K562 (cell line): Measurements from ENCODE around the gene WNT2. TPM values are rescaled to one million over a fixed set of nuclear protein-coding genes. Genes with fewer than 3 reads are reported as not detected.

Source experiments
- ATAC-seq: fragments of 200-7000 bp; cut with Tn5 transposase; 3 replicates; pipeline ENCODE4 v1.9.1; 2020; ENCODE audit warnings: moderate library complexity
- BruUV-seq: library from RNA; stranded (reverse); fragments of 400-500 nt; replicated peaks from 2 replicates; lab custom pipeline; 2021; lab: Mats Ljungman, UMichigan
- CTCF ChIA-PET: fragments of 300-600 bp; formaldehyde crosslinking; extraction: SDS; loops from one replicate; lab custom pipeline; 2021; ENCODE audit warnings: low intra/inter-chr PET ratio; lab: Yijun Ruan, JAX
- POLR2A ChIA-PET: fragments of 300-600, 350-650 bp; sonication (Branson Sonifier 250); formaldehyde crosslinking; extraction: SDS; loops from one replicate; lab custom pipeline; 2021; ENCODE audit warnings: antibody characterized with exemption, inconsistent platforms; lab: Yijun Ruan, JAX
- DNase-seq, 4 experiments: peaks; one replicate each; pipeline versions ENCODE4 v3.0.0 to v3.0.0-alpha.2; 2011 to 2018; ENCODE audit warnings: low spot score in 3 of 4, mixed read lengths in 3 of 4; ENCODE audit errors: extremely low read depth in 1 of 4
- FAIRE-seq: peaks from 2 replicates; lab custom pipeline; 2011; peaks lifted over from hg19 to GRCh38; lab: Jason Lieb, UNC
- H2AFZ ChIP-seq: 2 replicates; pipeline ENCODE4 v1.6.0; 2011; ENCODE audit warnings: low read depth, low read length, control low read depth, inconsistent platforms
- H3K27ac ChIP-seq: fragments of 200-600 bp; 3 replicates; pipeline ENCODE4 v1.8.0; 2011; ENCODE audit warnings: low read depth, mild to moderate bottlenecking, control low read depth, inconsistent platforms, low read length, moderate library complexity, mixed read lengths; ENCODE audit errors: extremely low read depth
- H3K27me3 ChIP-seq, 2 experiments: fragments of 300-600 bp in 1 of 2; 2 replicates in 1 of 2; 3 replicates in 1 of 2; pipeline versions ENCODE4 v1.6.0 to v1.8.0; 2011; ENCODE audit warnings: inconsistent platforms in 2 of 2, low read length in 2 of 2, mild to moderate bottlenecking in 1 of 2, mixed read lengths in 1 of 2, moderate library complexity in 1 of 2; ENCODE audit not compliant: control insufficient read depth in 2 of 2, insufficient read depth in 2 of 2
- H3K36me3 ChIP-seq: fragments of 300-600 bp; 3 replicates; pipeline ENCODE4 v1.8.0; 2011; ENCODE audit warnings: mild to moderate bottlenecking, low read length, inconsistent platforms; ENCODE audit not compliant: control insufficient read depth, insufficient read depth
- H3K4me1 ChIP-seq, 2 experiments: fragments of 200-600 bp in 1 of 2; replicated peaks in 1 of 2; 2 replicates in 1 of 2; 3 replicates in 1 of 2; pipeline versions ENCODE4 v1.5.1 to v1.8.0; 2011; ENCODE audit warnings: inconsistent platforms in 2 of 2, low read length in 2 of 2, mild to moderate bottlenecking in 1 of 2, mixed read lengths in 1 of 2, moderate library complexity in 1 of 2; ENCODE audit not compliant: control insufficient read depth in 2 of 2, insufficient read depth in 2 of 2
- H3K4me2 ChIP-seq: 2 replicates; pipeline ENCODE4 v1.6.1; 2011; ENCODE audit warnings: low read length, control low read depth, inconsistent platforms, mixed read lengths; ENCODE audit not compliant: insufficient read depth
- H3K4me3 ChIP-seq: fragments of 200-600 bp; sonication (generic), shearing (Covaris generic); 2 replicates; pipeline ENCODE4 v1.5.1; 2016; ENCODE audit warnings: control low read depth, inconsistent platforms
- H3K79me2 ChIP-seq: fragments of 200-600 bp; 3 replicates; pipeline ENCODE4 v1.8.0; 2011; ENCODE audit warnings: low read length, inconsistent platforms; ENCODE audit not compliant: control insufficient read depth, insufficient read depth
- H3K9ac ChIP-seq, 2 experiments: 2 replicates each; pipeline versions ENCODE4 v1.6.0 to v1.6.1; 2011; ENCODE audit warnings: low read depth in 2 of 2, low read length in 2 of 2, control low read depth in 1 of 2, inconsistent platforms in 1 of 2, mild to moderate bottlenecking in 1 of 2, mixed read lengths in 1 of 2; ENCODE audit not compliant: insufficient read depth in 1 of 2
- H3K9me1 ChIP-seq: one replicate; pipeline ENCODE4 v1.6.0; 2011; ENCODE audit warnings: inconsistent platforms, mild to moderate bottlenecking, low read length, moderate library complexity; ENCODE audit not compliant: control insufficient read depth, insufficient read depth
- H3K9me3 ChIP-seq: replicated peaks from 2 replicates; pipeline ENCODE4 v1.5.1; 2011; ENCODE audit warnings: low read depth, low read length, inconsistent platforms; ENCODE audit not compliant: control insufficient read depth, insufficient read depth
- H4K20me1 ChIP-seq: replicated peaks from 2 replicates; pipeline ENCODE4 v1.6.1; 2011; ENCODE audit warnings: low read length, inconsistent platforms, mixed read lengths; ENCODE audit not compliant: control insufficient read depth, insufficient read depth
- ILK ChIP-seq: fragments of 450-650 bp; IDR thresholded peaks from 2 replicates; pipeline ENCODE4 v1.6.1; 2016; ENCODE audit warnings: missing genetic modification characterization, low read depth, mild to moderate bottlenecking, missing compliant biosample characterization, moderate library complexity, borderline replicate concordance
- IRF2 ChIP-seq: sonication (generic); formaldehyde crosslinking; IDR thresholded peaks from 2 replicates; pipeline ENCODE4 v1.8.1; 2022; ENCODE audit warnings: mild to moderate bottlenecking, missing genetic modification reagents
- RAD21 ChIP-seq, 2 experiments: fragments of 250-450 bp in 1 of 2; fragments of 450-650 bp in 1 of 2; sonication (Bioruptor Pico) in 1 of 2; formaldehyde crosslinking in 1 of 2; IDR thresholded peaks in 1 of 2; conservative IDR thresholded peaks in 1 of 2; 2 replicates each; pipeline versions ENCODE4 v1.4.0 to v1.8.0; 2020 to 2022; ENCODE audit warnings: mild to moderate bottlenecking in 2 of 2, moderate library complexity in 1 of 2
- SIRT6 ChIP-seq: IDR thresholded peaks from one replicate; pipeline ENCODE4 v1.6.1; 2012; ENCODE audit warnings: low read depth, mild to moderate bottlenecking, control low read depth, inconsistent platforms, low read length, moderate library complexity
- SPI1 ChIP-seq: IDR thresholded peaks from 2 replicates; pipeline ENCODE4 v1.6.1; 2011; ENCODE audit warnings: low read depth, low read length, control low read depth, borderline replicate concordance
- TBL1XR1 ChIP-seq, 2 experiments: IDR thresholded peaks; 2 replicates each; pipeline ENCODE4 v1.6.1; 2012; ENCODE audit warnings: improper control_type of control experiment in 2 of 2, low read length in 2 of 2, mild to moderate bottlenecking in 1 of 2
- ZNF146 ChIP-seq: IDR thresholded peaks from one replicate; pipeline ENCODE4 v1.6.1; 2018; ENCODE audit warnings: missing compliant biosample characterization; ENCODE audit not compliant: unreplicated experiment
- ZNF75A ChIP-seq: fragments of 450-650 bp; formaldehyde crosslinking; IDR thresholded peaks from 2 replicates; pipeline ENCODE4 v1.4.0; 2020; ENCODE audit warnings: mild to moderate bottlenecking
- ZNF778 ChIP-seq: fragments of 450-650 bp; formaldehyde crosslinking; IDR thresholded peaks from 2 replicates; pipeline ENCODE4 v1.4.0; 2020; ENCODE audit warnings: mild to moderate bottlenecking, moderate library complexity
- WGBS: fragments of 100-300 bp; shearing (Covaris generic); methylation state at CpG from one replicate; pipeline ENCODE4 v1.1.6; 2016; ENCODE audit warnings: low coverage, mixed read lengths; ENCODE audit not compliant: insufficient coverage; ENCODE audit errors: missing lambda C conversion rate; 5-methylcytosine and 5-hydroxymethylcytosine counted together
- in situ Hi-C: fragments of 300-500 bp; cut with MboI; formaldehyde crosslinking; loops from 4 replicates; pipeline ENCODE4 v1.15.0; 2018; ENCODE audit warnings: inconsistent platforms, mixed read lengths
- intact Hi-C: fragments of 100-400 bp; cut with micrococcal nuclease; formaldehyde crosslinking; loops from 2 replicates; pipeline ENCODE4 v1.14.2; 2022
- polyA plus RNA-seq, 8 experiments: library from polyadenylated mRNA; depleted of rRNA in 4 of 8; stranded (reverse) in 5 of 8; unstranded in 3 of 8; fragments of >200 nt; fragmentation: Nextera tagmentation in 2 of 8; fragmentation: Illumina TruSeq in 1 of 8; extraction: Ambion mirVana in 2 of 8; extraction: Trizol in 1 of 8; gene quantifications; 2 replicates each; pipeline versions ENCODE4 v1.2.1 to v1.2.3, GENCODE V29; 2011 to 2014; ENCODE audit warnings: inconsistent platforms in 1 of 8, missing spikeins in 1 of 8
- total RNA-seq, 7 experiments: library from RNA; depleted of rRNA in 6 of 7; stranded (reverse); fragments of >200 nt in 6 of 7; fragmentation: Illumina TruSeq in 2 of 7; extraction: Trizol in 2 of 7; gene quantifications; 2 replicates each; pipeline versions ENCODE4 v1.2.1 to v1.2.3, GENCODE V29; 2011 to 2021; ENCODE audit warnings: low replicate concordance in 1 of 7
- TF ChIP-seq, protein P1 (sequence below): fragments of 450-650 bp; formaldehyde crosslinking; IDR thresholded peaks from 2 replicates; pipeline ENCODE4 v1.4.0; 2020; ENCODE audit warnings: mild to moderate bottlenecking, mixed read lengths
- TF ChIP-seq, protein P2 (sequence below): fragments of 250-450 bp; sonication (Bioruptor Pico); IDR thresholded peaks from 2 replicates; pipeline ENCODE4 v1.4.0; 2020; ENCODE audit warnings: mild to moderate bottlenecking, moderate library complexity
- TF ChIP-seq, protein P3 (sequence below): fragments of 150-350 bp; IDR thresholded peaks from 2 replicates; pipeline ENCODE4 v1.6.1; 2014; ENCODE audit warnings: low read depth, mild to moderate bottlenecking, low read length, borderline replicate concordance

WNT2 gene
- total and polyA plus RNA-seq, 9 of the 15 experiments (the other 6 are each of a cell fraction or from before 2014, with no cell fraction given), result 0.04 TPM; not detected in 8

- H3K36me3 ChIP-seq, result no peaks in the 10 kb centered on the region
- no peaks in the 10 kb centered on the region for H3K9me3 ChIP-seq
- DNase-seq, result no peak
- H2AFZ ChIP-seq, result no peak overlapping the region
- 0% methylated on average over 7 of the region's 7 CpGs for WGBS
- ChIA-PET CTCF (no interaction called here), POLR2A (interaction anchor here (0.6 kb wide), 1 partner anchor 155 kb away, joined by 3 read pairs; no protein-coding TSS in a partner anchor)
- H3K4me3 ChIP-seq, result no peak overlapping the region
- FAIRE-seq, result no peak
- no peak overlapping the region for H3K9ac ChIP-seq
- no peaks in the 10 kb centered on the region for H4K20me1 ChIP-seq
- H3K9me1 ChIP-seq, result no peaks in the 10 kb centered on the region
- in situ Hi-C loops, result no loop called here
- H3K79me2 ChIP-seq, result no peaks in the 10 kb centered on the region
- no peak overlapping the region for H3K27ac ChIP-seq
- H3K27me3 ChIP-seq, result peaks cover 0 to 21% of the 10 kb centered on the region in 2 experiments; a peak in 3 of 5 replicates
- no peak for ATAC-seq
- intact Hi-C loops, result no loop called here
- no peak overlapping the region for H3K4me2 ChIP-seq
- H3K4me1 ChIP-seq, result no peaks in the 10 kb centered on the region
- no TSS peak for BruUV-seq
- TF ChIP-seq, protein P1, sequence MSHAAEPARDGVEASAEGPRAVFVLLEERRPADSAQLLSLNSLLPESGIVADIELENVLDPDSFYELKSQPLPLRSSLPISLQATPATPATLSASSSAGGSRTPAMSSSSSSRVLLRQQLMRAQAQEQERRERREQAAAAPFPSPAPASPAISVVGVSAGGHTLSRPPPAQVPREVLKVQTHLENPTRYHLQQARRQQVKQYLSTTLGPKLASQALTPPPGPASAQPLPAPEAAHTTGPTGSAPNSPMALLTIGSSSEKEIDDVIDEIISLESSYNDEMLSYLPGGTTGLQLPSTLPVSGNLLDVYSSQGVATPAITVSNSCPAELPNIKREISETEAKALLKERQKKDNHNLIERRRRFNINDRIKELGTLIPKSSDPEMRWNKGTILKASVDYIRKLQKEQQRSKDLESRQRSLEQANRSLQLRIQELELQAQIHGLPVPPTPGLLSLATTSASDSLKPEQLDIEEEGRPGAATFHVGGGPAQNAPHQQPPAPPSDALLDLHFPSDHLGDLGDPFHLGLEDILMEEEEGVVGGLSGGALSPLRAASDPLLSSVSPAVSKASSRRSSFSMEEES (CRISPR knock-in tag), result no peak
- TF ChIP-seq RAD21 (CRISPR knock-in tag; conservative IDR thresholded peaks at IDR 0.05 in 1 of 2, IDR thresholded peaks at IDR 0.05 in 1 of 2) (no peak), ZNF75A (CRISPR knock-in tag) (no peak), IRF2 (CRISPR knock-in tag) (no peak), ILK (no peak), TBL1XR1 (IDR thresholded peaks at IDR 0.05; ENCODE audit: low read length in 2 of 2) (no peak), ZNF146 (CRISPR knock-in tag) (no peak), ZNF778 (CRISPR knock-in tag) (no peak), SPI1 (no peak), SIRT6 (no peak)
- TF ChIP-seq, protein P2, sequence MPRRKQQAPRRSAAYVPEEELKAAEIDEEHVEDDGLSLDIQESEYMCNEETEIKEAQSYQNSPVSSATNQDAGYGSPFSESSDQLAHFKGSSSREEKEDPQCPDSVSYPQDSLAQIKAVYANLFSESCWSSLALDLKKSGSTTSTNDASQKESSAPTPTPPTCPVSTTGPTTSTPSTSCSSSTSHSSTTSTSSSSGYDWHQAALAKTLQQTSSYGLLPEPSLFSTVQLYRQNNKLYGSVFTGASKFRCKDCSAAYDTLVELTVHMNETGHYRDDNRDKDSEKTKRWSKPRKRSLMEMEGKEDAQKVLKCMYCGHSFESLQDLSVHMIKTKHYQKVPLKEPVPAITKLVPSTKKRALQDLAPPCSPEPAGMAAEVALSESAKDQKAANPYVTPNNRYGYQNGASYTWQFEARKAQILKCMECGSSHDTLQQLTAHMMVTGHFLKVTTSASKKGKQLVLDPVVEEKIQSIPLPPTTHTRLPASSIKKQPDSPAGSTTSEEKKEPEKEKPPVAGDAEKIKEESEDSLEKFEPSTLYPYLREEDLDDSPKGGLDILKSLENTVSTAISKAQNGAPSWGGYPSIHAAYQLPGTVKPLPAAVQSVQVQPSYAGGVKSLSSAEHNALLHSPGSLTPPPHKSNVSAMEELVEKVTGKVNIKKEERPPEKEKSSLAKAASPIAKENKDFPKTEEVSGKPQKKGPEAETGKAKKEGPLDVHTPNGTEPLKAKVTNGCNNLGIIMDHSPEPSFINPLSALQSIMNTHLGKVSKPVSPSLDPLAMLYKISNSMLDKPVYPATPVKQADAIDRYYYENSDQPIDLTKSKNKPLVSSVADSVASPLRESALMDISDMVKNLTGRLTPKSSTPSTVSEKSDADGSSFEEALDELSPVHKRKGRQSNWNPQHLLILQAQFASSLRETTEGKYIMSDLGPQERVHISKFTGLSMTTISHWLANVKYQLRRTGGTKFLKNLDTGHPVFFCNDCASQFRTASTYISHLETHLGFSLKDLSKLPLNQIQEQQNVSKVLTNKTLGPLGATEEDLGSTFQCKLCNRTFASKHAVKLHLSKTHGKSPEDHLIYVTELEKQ (CRISPR knock-in tag), result no peak
- TF ChIP-seq, protein P3, sequence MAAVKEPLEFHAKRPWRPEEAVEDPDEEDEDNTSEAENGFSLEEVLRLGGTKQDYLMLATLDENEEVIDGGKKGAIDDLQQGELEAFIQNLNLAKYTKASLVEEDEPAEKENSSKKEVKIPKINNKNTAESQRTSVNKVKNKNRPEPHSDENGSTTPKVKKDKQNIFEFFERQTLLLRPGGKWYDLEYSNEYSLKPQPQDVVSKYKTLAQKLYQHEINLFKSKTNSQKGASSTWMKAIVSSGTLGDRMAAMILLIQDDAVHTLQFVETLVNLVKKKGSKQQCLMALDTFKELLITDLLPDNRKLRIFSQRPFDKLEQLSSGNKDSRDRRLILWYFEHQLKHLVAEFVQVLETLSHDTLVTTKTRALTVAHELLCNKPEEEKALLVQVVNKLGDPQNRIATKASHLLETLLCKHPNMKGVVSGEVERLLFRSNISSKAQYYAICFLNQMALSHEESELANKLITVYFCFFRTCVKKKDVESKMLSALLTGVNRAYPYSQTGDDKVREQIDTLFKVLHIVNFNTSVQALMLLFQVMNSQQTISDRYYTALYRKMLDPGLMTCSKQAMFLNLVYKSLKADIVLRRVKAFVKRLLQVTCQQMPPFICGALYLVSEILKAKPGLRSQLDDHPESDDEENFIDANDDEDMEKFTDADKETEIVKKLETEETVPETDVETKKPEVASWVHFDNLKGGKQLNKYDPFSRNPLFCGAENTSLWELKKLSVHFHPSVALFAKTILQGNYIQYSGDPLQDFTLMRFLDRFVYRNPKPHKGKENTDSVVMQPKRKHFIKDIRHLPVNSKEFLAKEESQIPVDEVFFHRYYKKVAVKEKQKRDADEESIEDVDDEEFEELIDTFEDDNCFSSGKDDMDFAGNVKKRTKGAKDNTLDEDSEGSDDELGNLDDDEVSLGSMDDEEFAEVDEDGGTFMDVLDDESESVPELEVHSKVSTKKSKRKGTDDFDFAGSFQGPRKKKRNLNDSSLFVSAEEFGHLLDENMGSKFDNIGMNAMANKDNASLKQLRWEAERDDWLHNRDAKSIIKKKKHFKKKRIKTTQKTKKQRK, result no peak
Measured at GRCh38 chr7:117238937-117239336, 83.9 kb downstream of the WNT2 start.
